Retinal pigment epithelial cell (primary cell): Measurements from ENCODE around the gene PROSER1.

Source experiments
- DNase-seq: peaks from one replicate; pipeline ENCODE4 v3.0.0-alpha.2; 2010; ENCODE audit warnings: low read depth
- H3K4me3 ChIP-seq: 2 replicates; pipeline ENCODE4 v1.5.1; 2011; ENCODE audit warnings: mild to moderate bottlenecking, low read length, control low read depth, moderate library complexity
- TF ChIP-seq, protein P1 (sequence below): conservative IDR thresholded peaks from 2 replicates; pipeline ENCODE4 v1.5.1; 2011; ENCODE audit warnings: low read depth, low read length, control low read depth, inconsistent platforms

PROSER1 gene

DNA sequence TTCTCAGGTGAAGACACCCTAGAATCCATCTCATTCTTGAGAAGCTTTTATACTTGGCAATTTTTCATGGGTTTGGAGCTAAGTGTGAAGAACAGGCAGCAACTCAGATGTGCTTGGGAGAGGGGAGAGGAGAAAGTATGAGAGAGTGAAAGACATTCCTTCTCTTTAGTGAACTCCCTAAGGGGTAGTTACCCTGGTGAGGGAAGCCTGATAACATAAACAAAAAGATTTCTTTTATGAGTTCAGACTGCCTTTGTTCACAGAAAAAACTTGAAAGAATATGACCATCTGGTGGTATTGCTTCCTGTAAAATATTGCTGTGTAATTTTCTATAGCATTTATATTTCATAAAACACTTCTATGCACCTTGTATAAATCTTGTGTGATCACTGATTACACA lies 47.2 kb downstream of the PROSER1 start, which contains the start of gene STOML3:
TSS of gene STOML3 (minus strand) at position 139 of the 400 bp plus-strand sequence. CDS start at position 29, 110 bp downstream.
- no peak within 1 kb of the TSS for H3K4me3 ChIP-seq
- DNase-seq: no peak
- TF ChIP-seq, protein P1, sequence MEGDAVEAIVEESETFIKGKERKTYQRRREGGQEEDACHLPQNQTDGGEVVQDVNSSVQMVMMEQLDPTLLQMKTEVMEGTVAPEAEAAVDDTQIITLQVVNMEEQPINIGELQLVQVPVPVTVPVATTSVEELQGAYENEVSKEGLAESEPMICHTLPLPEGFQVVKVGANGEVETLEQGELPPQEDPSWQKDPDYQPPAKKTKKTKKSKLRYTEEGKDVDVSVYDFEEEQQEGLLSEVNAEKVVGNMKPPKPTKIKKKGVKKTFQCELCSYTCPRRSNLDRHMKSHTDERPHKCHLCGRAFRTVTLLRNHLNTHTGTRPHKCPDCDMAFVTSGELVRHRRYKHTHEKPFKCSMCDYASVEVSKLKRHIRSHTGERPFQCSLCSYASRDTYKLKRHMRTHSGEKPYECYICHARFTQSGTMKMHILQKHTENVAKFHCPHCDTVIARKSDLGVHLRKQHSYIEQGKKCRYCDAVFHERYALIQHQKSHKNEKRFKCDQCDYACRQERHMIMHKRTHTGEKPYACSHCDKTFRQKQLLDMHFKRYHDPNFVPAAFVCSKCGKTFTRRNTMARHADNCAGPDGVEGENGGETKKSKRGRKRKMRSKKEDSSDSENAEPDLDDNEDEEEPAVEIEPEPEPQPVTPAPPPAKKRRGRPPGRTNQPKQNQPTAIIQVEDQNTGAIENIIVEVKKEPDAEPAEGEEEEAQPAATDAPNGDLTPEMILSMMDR: no peak

DNA sequence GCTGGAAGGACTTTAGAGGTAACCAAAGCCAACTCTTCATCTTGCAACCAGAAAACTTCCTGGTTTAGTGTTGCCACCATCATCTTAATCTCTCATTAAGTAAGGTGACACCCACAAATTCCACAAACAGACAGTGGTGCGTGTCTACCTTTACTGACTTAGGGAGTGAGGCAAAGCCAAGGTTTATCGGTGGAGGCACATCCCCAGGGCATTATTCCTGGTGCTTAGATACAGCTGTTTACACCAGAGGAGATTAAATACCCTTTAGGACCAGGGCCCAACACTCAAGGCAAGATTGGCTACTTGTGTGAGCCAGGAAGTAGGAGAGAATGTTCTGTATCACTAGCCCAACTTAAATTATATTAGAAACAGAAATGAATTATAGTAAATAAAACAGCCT lies 56.8 kb downstream of the PROSER1 start:
- no peak overlapping the region for H3K4me3 ChIP-seq
- no peak for DNase-seq
- TF ChIP-seq, protein P1: no peak

DNA sequence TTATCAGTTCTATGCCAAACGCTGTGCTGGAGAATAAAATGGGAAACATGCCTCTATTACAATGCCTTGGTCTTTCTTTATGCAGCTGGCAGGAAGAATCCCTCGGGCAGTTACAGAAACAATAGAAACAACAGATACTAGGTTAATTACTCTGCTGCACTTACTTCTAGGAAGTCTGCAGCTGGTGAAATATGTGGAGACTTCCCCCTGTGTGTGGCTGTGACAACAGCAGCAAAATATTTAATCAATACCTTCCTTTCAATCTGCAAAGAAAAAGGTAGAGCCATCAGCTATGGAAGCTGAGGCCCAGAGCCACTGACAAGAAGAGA lies 57.2 kb downstream of the PROSER1 start:
- H3K4me3 ChIP-seq: no peak overlapping the region
- TF ChIP-seq, protein P1: no peak
- DNase-seq: no peak

DNA sequence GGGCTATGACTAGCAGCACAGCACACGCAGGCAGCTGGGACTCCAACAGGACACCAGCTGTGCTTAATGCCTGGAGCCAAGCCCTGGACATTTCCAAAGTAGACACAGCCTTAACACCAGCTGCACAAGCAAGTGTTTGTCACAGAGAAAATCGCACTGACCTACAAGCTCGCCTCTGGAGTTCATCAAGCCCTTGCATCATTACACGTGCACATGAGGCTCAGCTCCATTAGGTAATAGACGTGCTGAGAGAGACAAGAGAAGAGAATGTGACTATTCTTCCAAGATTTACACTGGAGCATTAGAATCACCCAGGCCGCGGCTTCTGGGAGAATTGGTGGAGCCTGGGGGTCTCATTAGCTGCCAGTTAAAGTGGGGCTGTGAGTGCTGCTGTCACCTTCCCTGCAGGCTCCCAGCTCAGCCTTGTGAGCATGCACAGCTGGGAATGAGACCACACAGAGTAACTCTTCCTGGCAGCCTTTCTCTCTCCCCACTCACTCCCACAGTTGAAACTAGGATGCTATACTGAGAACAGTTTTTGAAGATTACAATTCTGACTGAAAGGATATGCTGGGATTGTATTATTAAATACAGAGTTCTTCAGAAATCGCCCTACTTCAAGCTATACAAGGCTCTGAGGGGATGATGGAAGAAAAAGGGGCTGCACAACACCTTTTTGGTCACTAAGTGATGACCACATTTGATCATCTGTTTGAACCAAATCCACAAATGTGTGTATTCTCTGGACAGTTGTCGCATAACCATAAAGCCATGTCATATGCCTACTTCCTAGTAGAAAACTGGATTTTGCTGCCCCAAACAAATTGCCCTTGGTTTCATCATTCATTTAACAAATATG lies 57.8 kb downstream of the PROSER1 start:
- TF ChIP-seq, protein P1: no peak
- H3K4me3 ChIP-seq: no peak overlapping the region
- no peak for DNase-seq

- no peak for DNase-seq
- H3K4me3 ChIP-seq: no peak overlapping the region
- TF ChIP-seq, protein P1: no peak
Observed at GRCh38 chr13:38970380-38971051, 67.4 kb downstream of the PROSER1 start.

- DNase-seq: no peak
- TF ChIP-seq, protein P1: no peak
Observed at GRCh38 chr13:38969187-38969586, 68.7 kb downstream of the PROSER1 start.

More at GRCh38 chr13:38969187-38969586, 68.7 kb downstream of the PROSER1 start:
- H3K4me3 ChIP-seq: no peak overlapping the region
